K562 (cell line): ENCODE results near the gene IBTK. TPM values are rescaled to one million over a fixed set of nuclear protein-coding genes. Genes with fewer than 3 reads are reported as not detected.
A peak's percentile ranks its signal among the peaks of the same experiment; 100 is the strongest.

Source experiments
- ATAC-seq: fragments of 200-7000 bp; cut with Tn5 transposase; 3 replicates; pipeline ENCODE4 v1.9.1; 2020; ENCODE audit warnings: moderate library complexity
- BruUV-seq: library from RNA; stranded (reverse); fragments of 400-500 nt; replicated peaks from 2 replicates; lab custom pipeline; 2021; lab: Mats Ljungman, UMichigan
- CTCF ChIA-PET: fragments of 300-600 bp; formaldehyde crosslinking; extraction: SDS; loops from one replicate; lab custom pipeline; 2021; ENCODE audit warnings: low intra/inter-chr PET ratio; lab: Yijun Ruan, JAX
- POLR2A ChIA-PET: fragments of 300-600, 350-650 bp; sonication (Branson Sonifier 250); formaldehyde crosslinking; extraction: SDS; loops from one replicate; lab custom pipeline; 2021; ENCODE audit warnings: antibody characterized with exemption, inconsistent platforms; lab: Yijun Ruan, JAX
- DNase-seq, 4 experiments: peaks; one replicate each; pipeline versions ENCODE4 v3.0.0 to v3.0.0-alpha.2; 2011 to 2018; ENCODE audit warnings: low spot score in 3 of 4, mixed read lengths in 3 of 4; ENCODE audit errors: extremely low read depth in 1 of 4
- FAIRE-seq: peaks from 2 replicates; lab custom pipeline; 2011; peaks lifted over from hg19 to GRCh38; lab: Jason Lieb, UNC
- H2AFZ ChIP-seq: 2 replicates; pipeline ENCODE4 v1.6.0; 2011; ENCODE audit warnings: low read depth, low read length, control low read depth, inconsistent platforms
- H3K27ac ChIP-seq: fragments of 200-600 bp; 3 replicates; pipeline ENCODE4 v1.8.0; 2011; ENCODE audit warnings: low read depth, mild to moderate bottlenecking, control low read depth, inconsistent platforms, low read length, moderate library complexity, mixed read lengths; ENCODE audit errors: extremely low read depth
- H3K27me3 ChIP-seq, 2 experiments: fragments of 300-600 bp in 1 of 2; 2 replicates in 1 of 2; 3 replicates in 1 of 2; pipeline versions ENCODE4 v1.6.0 to v1.8.0; 2011; ENCODE audit warnings: inconsistent platforms in 2 of 2, low read length in 2 of 2, mild to moderate bottlenecking in 1 of 2, mixed read lengths in 1 of 2, moderate library complexity in 1 of 2; ENCODE audit not compliant: control insufficient read depth in 2 of 2, insufficient read depth in 2 of 2
- H3K36me3 ChIP-seq: fragments of 300-600 bp; 3 replicates; pipeline ENCODE4 v1.8.0; 2011; ENCODE audit warnings: mild to moderate bottlenecking, low read length, inconsistent platforms; ENCODE audit not compliant: control insufficient read depth, insufficient read depth
- H3K4me1 ChIP-seq, 2 experiments: fragments of 200-600 bp in 1 of 2; replicated peaks in 1 of 2; 2 replicates in 1 of 2; 3 replicates in 1 of 2; pipeline versions ENCODE4 v1.5.1 to v1.8.0; 2011; ENCODE audit warnings: inconsistent platforms in 2 of 2, low read length in 2 of 2, mild to moderate bottlenecking in 1 of 2, mixed read lengths in 1 of 2, moderate library complexity in 1 of 2; ENCODE audit not compliant: control insufficient read depth in 2 of 2, insufficient read depth in 2 of 2
- H3K4me2 ChIP-seq: 2 replicates; pipeline ENCODE4 v1.6.1; 2011; ENCODE audit warnings: low read length, control low read depth, inconsistent platforms, mixed read lengths; ENCODE audit not compliant: insufficient read depth
- H3K4me3 ChIP-seq: fragments of 200-600 bp; sonication (generic), shearing (Covaris generic); 2 replicates; pipeline ENCODE4 v1.5.1; 2016; ENCODE audit warnings: control low read depth, inconsistent platforms
- H3K79me2 ChIP-seq: fragments of 200-600 bp; 3 replicates; pipeline ENCODE4 v1.8.0; 2011; ENCODE audit warnings: low read length, inconsistent platforms; ENCODE audit not compliant: control insufficient read depth, insufficient read depth
- H3K9ac ChIP-seq, 2 experiments: 2 replicates each; pipeline versions ENCODE4 v1.6.0 to v1.6.1; 2011; ENCODE audit warnings: low read depth in 2 of 2, low read length in 2 of 2, control low read depth in 1 of 2, inconsistent platforms in 1 of 2, mild to moderate bottlenecking in 1 of 2, mixed read lengths in 1 of 2; ENCODE audit not compliant: insufficient read depth in 1 of 2
- H3K9me1 ChIP-seq: one replicate; pipeline ENCODE4 v1.6.0; 2011; ENCODE audit warnings: inconsistent platforms, mild to moderate bottlenecking, low read length, moderate library complexity; ENCODE audit not compliant: control insufficient read depth, insufficient read depth
- H3K9me3 ChIP-seq: replicated peaks from 2 replicates; pipeline ENCODE4 v1.5.1; 2011; ENCODE audit warnings: low read depth, low read length, inconsistent platforms; ENCODE audit not compliant: control insufficient read depth, insufficient read depth
- H4K20me1 ChIP-seq: replicated peaks from 2 replicates; pipeline ENCODE4 v1.6.1; 2011; ENCODE audit warnings: low read length, inconsistent platforms, mixed read lengths; ENCODE audit not compliant: control insufficient read depth, insufficient read depth
- FOXK2 ChIP-seq, 2 experiments: fragments of 450-650 bp; IDR thresholded peaks in 1 of 2; conservative IDR thresholded peaks in 1 of 2; 2 replicates each; pipeline ENCODE4 v1.6.1; 2016; ENCODE audit warnings: low read depth in 2 of 2, mild to moderate bottlenecking in 1 of 2
- HIVEP1 ChIP-seq: fragments of 250-450 bp; sonication (Bioruptor Pico); IDR thresholded peaks from 2 replicates; pipeline ENCODE4 v1.4.0; 2020; ENCODE audit warnings: mild to moderate bottlenecking
- HMGN3 ChIP-seq: IDR thresholded peaks from 2 replicates; pipeline ENCODE4 v1.6.1; 2011; ENCODE audit warnings: borderline replicate concordance, low read depth, mild to moderate bottlenecking, mixed read lengths, low read length; ENCODE audit not compliant: insufficient read length; ENCODE audit errors: extremely low read depth
- KHSRP ChIP-seq: fragments of 450-650 bp; IDR thresholded peaks from 2 replicates; pipeline ENCODE4 v1.6.1; 2017
- MBD2 ChIP-seq: sonication (generic); IDR thresholded peaks from 2 replicates; pipeline ENCODE4 v1.6.1; 2016; ENCODE audit warnings: low read depth, borderline replicate concordance
- RBM34 ChIP-seq: fragments of 200-400 bp; formaldehyde crosslinking; IDR thresholded peaks from 2 replicates; pipeline ENCODE4 v1.6.1; 2018; ENCODE audit warnings: low read length, borderline replicate concordance; ENCODE audit not compliant: insufficient read depth
- TBP ChIP-seq: optimal IDR thresholded peaks from 2 replicates; pipeline ENCODE3; 2011; ENCODE audit warnings: low read depth, low read length, improper control_type of control experiment
- ZBTB17 ChIP-seq: fragments of 450-650 bp; formaldehyde crosslinking; IDR thresholded peaks from 2 replicates; pipeline ENCODE4 v1.4.0; 2020; ENCODE audit warnings: mild to moderate bottlenecking
- WGBS: fragments of 100-300 bp; shearing (Covaris generic); methylation state at CpG from one replicate; pipeline ENCODE4 v1.1.6; 2016; ENCODE audit warnings: low coverage, mixed read lengths; ENCODE audit not compliant: insufficient coverage; ENCODE audit errors: missing lambda C conversion rate; 5-methylcytosine and 5-hydroxymethylcytosine counted together
- in situ Hi-C: fragments of 300-500 bp; cut with MboI; formaldehyde crosslinking; loops from 4 replicates; pipeline ENCODE4 v1.15.0; 2018; ENCODE audit warnings: inconsistent platforms, mixed read lengths
- intact Hi-C: fragments of 100-400 bp; cut with micrococcal nuclease; formaldehyde crosslinking; loops from 2 replicates; pipeline ENCODE4 v1.14.2; 2022
- polyA plus RNA-seq, 8 experiments: library from polyadenylated mRNA; depleted of rRNA in 4 of 8; stranded (reverse) in 5 of 8; unstranded in 3 of 8; fragments of >200 nt; fragmentation: Nextera tagmentation in 2 of 8; fragmentation: Illumina TruSeq in 1 of 8; extraction: Ambion mirVana in 2 of 8; extraction: Trizol in 1 of 8; gene quantifications; 2 replicates each; pipeline versions ENCODE4 v1.2.1 to v1.2.3, GENCODE V29; 2011 to 2014; ENCODE audit warnings: inconsistent platforms in 1 of 8, missing spikeins in 1 of 8
- total RNA-seq, 7 experiments: library from RNA; depleted of rRNA in 6 of 7; stranded (reverse); fragments of >200 nt in 6 of 7; fragmentation: Illumina TruSeq in 2 of 7; extraction: Trizol in 2 of 7; gene quantifications; 2 replicates each; pipeline versions ENCODE4 v1.2.1 to v1.2.3, GENCODE V29; 2011 to 2021; ENCODE audit warnings: low replicate concordance in 1 of 7
- TF ChIP-seq, protein P1 (sequence below), 2 experiments: fragments of 450-650 bp; IDR thresholded peaks; 2 replicates each; pipeline ENCODE4 v1.6.1; 2016
- TF ChIP-seq, protein P2 (sequence below): fragments of 450-650 bp; IDR thresholded peaks from one replicate; pipeline ENCODE4 v1.6.1; 2018; ENCODE audit warnings: mild to moderate bottlenecking, moderate library complexity; ENCODE audit not compliant: partially characterized antibody

IBTK gene
- total and polyA plus RNA-seq, 9 of the 15 experiments (the other 6 are each of a cell fraction or from before 2014, with no cell fraction given) = 13.2 to 36.4 (median 21.8) TPM

DNA sequence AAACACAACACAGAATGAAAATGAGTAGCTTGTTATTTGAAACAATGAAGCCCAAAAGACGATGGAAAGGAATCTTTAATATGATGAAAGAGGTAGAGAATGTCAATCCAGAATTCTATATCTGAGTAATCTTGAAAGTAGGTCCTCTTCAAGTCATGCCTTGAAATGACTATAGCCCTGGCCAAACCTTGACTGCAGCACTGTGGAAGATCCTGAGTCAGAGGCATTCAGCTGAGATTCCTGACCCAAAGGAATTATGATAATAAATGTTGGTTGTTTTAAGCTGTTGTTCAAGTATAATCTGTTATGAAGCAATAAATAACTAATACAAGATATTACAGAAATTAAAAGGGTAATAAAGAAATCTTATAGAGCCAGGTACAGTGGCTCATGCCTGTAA is 64.8 kb downstream of the IBTK start:
- ATAC-seq (no peak), DNase-seq (no peak), FAIRE-seq (no peak)
- Histone ChIP-seq H3K4me3 (no peak overlapping the region), H2AFZ (no peak overlapping the region), H3K4me2 (no peak overlapping the region), H3K27me3 (no peaks in the 10 kb centered on the region), H3K79me2 (no peaks in the 10 kb centered on the region), H3K4me1 (no peaks in the 10 kb centered on the region), H3K9ac (no peak overlapping the region), H3K9me3 (no peaks in the 10 kb centered on the region), H3K27ac (no peak overlapping the region), H3K36me3 (peaks cover 71% of the 10 kb centered on the region; the same call in 2 of the 3 replicates), H4K20me1 (no peaks in the 10 kb centered on the region), H3K9me1 (no peaks in the 10 kb centered on the region)
- CTCF ChIA-PET = no interaction called here
- in situ Hi-C loops (no loop called here), intact Hi-C loops (no loop called here)
- WGBS = 100% methylated on average over 1 of the region's 1 CpG
- no TSS peak for BruUV-seq
- POLR2A ChIA-PET = interaction anchor here (0.9 kb wide), 1 partner anchor 15 kb away, joined by 3 read pairs; no protein-coding TSS in a partner anchor
- TF ChIP-seq TBP = no peak
- TF ChIP-seq FOXK2 (conservative IDR thresholded peaks at IDR 0.05 in 1 of 2, IDR thresholded peaks at IDR 0.05 in 1 of 2; ENCODE audit: low read depth in 2 of 2) = no peak
- no peak for TF ChIP-seq KHSRP
- TF ChIP-seq, protein P1, sequence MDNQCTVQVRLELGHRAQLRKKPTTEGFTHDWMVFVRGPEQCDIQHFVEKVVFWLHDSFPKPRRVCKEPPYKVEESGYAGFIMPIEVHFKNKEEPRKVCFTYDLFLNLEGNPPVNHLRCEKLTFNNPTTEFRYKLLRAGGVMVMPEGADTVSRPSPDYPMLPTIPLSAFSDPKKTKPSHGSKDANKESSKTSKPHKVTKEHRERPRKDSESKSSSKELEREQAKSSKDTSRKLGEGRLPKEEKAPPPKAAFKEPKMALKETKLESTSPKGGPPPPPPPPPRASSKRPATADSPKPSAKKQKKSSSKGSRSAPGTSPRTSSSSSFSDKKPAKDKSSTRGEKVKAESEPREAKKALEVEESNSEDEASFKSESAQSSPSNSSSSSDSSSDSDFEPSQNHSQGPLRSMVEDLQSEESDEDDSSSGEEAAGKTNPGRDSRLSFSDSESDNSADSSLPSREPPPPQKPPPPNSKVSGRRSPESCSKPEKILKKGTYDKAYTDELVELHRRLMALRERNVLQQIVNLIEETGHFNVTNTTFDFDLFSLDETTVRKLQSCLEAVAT (IDR thresholded peaks at IDR 0.05) = 0 out of 4 replicates have a peak, but pooled peaks of 1 of the 2 experiments have one; percentile 27

DNA sequence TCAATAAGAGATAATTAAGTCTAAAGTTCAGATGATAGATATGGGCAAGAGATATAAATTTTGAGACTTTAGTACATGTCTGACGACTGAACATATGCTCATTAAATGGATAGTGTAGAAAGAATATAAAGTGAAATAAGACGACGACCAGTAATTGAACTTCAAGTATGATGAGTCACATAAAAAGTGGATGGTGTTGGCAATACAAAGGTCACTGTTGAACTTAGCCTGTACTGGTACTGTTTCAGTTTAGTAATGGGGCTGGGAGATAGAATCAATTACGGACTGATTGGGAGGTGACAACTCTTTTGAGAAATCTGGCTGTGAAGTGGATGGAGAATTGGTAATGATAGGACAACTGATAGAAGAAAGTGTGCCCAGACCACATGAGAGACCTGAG is 68.1 kb downstream of the IBTK start:
- 82% methylated on average over 4 of the region's 4 CpGs for WGBS
- TF ChIP-seq ZBTB17 (CRISPR knock-in tag) (no peak), MBD2 (no peak), HMGN3 (no peak), HIVEP1 (CRISPR knock-in tag) (no peak), RBM34 (no peak)
- TF ChIP-seq, protein P2, sequence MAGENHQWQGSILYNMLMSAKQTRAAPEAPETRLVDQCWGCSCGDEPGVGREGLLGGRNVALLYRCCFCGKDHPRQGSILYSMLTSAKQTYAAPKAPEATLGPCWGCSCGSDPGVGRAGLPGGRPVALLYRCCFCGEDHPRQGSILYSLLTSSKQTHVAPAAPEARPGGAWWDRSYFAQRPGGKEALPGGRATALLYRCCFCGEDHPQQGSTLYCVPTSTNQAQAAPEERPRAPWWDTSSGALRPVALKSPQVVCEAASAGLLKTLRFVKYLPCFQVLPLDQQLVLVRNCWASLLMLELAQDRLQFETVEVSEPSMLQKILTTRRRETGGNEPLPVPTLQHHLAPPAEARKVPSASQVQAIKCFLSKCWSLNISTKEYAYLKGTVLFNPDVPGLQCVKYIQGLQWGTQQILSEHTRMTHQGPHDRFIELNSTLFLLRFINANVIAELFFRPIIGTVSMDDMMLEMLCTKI = no peak
- TF ChIP-seq, all 486 proteins: peak for 0
- no peak for FAIRE-seq
- no peak overlapping the region for H2AFZ ChIP-seq
- no peak overlapping the region for H3K4me3 ChIP-seq
- H3K9me3 ChIP-seq = no peaks in the 10 kb centered on the region
- no peaks in the 10 kb centered on the region for H3K4me1 ChIP-seq
- CTCF ChIA-PET = no interaction called here
- no peak for DNase-seq
- peaks cover 60% of the 10 kb centered on the region; the same call in 2 of the 3 replicates for H3K36me3 ChIP-seq
- H3K9ac ChIP-seq = no peak overlapping the region
- in situ Hi-C loops = no loop called here
- BruUV-seq = no TSS peak
- no peak overlapping the region for H3K27ac ChIP-seq
- no peaks in the 10 kb centered on the region for H3K9me1 ChIP-seq
- POLR2A ChIA-PET = no interaction called here
- intact Hi-C loops = loop anchor here (10.0 kb wide), 1 partner anchor 425 kb away; the partner anchor contains the start of gene TENT5A
- H3K4me2 ChIP-seq = no peak overlapping the region
- no peak for ATAC-seq
- no peaks in the 10 kb centered on the region for H4K20me1 ChIP-seq
- no peaks in the 10 kb centered on the region for H3K27me3 ChIP-seq
- no peaks in the 10 kb centered on the region for H3K79me2 ChIP-seq
